Measurements from ENCODE around the gene F7.

DNA sequence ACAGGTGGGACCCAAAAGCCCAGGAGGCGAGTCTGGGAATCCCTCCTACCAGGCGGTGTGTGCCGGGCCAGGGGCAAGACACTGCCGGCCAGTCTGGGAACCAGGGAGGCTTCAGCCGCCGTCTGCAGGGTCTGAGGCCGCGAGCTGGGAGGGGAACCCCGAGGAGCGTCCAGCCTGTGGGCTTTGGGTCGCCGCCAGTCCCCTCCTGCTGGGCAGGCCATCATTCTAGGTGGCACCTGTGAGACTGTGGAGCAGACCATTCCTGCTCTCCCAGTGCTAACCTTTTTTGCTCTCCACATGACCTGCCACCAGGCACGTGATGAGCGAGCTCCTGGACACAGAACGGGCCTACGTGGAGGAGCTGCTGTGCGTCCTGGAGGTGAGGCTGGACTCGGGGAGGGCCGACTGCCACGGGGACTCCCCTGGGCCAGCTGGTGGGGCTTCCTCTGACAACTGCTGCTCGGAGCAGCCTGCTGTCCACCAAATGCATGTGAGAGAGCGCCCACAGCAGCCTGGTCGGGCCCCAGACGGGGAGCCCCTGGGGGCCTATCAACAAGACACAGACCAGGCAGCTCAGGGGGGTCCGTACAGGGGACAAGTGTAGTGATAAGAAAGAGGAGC lies 24.6 kb upstream of the F7 start:
- TF ChIP-seq, protein P1, sequence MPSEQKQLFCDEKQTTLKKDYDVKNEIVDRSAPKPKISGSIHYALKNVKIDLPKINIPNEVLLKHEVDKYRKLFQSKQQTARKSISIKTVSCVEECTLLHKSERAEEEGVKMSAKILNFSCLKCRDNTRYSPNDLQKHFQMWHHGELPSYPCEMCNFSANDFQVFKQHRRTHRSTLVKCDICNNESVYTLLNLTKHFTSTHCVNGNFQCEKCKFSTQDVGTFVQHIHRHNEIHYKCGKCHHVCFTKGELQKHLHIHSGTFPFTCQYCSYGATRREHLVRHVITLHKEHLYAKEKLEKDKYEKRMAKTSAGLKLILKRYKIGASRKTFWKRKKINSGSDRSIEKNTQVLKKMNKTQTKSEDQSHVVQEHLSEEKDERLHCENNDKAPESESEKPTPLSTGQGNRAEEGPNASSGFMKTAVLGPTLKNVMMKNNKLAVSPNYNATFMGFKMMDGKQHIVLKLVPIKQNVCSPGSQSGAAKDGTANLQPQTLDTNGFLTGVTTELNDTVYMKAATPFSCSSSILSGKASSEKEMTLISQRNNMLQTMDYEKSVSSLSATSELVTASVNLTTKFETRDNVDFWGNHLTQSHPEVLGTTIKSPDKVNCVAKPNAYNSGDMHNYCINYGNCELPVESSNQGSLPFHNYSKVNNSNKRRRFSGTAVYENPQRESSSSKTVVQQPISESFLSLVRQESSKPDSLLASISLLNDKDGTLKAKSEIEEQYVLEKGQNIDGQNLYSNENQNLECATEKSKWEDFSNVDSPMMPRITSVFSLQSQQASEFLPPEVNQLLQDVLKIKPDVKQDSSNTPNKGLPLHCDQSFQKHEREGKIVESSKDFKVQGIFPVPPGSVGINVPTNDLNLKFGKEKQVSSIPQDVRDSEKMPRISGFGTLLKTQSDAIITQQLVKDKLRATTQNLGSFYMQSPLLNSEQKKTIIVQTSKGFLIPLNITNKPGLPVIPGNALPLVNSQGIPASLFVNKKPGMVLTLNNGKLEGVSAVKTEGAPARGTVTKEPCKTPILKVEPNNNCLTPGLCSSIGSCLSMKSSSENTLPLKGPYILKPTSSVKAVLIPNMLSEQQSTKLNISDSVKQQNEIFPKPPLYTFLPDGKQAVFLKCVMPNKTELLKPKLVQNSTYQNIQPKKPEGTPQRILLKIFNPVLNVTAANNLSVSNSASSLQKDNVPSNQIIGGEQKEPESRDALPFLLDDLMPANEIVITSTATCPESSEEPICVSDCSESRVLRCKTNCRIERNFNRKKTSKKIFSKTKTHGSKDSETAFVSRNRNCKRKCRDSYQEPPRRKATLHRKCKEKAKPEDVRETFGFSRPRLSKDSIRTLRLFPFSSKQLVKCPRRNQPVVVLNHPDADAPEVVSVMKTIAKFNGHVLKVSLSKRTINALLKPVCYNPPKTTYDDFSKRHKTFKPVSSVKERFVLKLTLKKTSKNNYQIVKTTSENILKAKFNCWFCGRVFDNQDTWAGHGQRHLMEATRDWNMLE (tag by site-specific recombination; conservative IDR thresholded peaks at IDR 0.05; ENCODE audit: low read depth) = no peak
- TF ChIP-seq ZNF501 (tag by site-specific recombination; IDR thresholded peaks at IDR 0.05) (no peak), HOXD13 (CRISPR knock-in tag; IDR thresholded peaks at IDR 0.05; ENCODE audit: borderline replicate concordance) (no peak), ZBTB17 (tag by site-specific recombination; IDR thresholded peaks at IDR 0.05) (no peak), ZNF792 (tag by site-specific recombination; IDR thresholded peaks at IDR 0.05) (no peak), ZNF121 (tag by site-specific recombination; IDR thresholded peaks at IDR 0.05) (no peak), ZFHX2 (tag by site-specific recombination; conservative IDR thresholded peaks at IDR 0.05) (no peak), ZNF132 (tag by site-specific recombination; IDR thresholded peaks at IDR 0.05; ENCODE audit: borderline replicate concordance) (no peak), ZNF155 (tag by site-specific recombination; IDR thresholded peaks at IDR 0.05) (no peak)
- TF ChIP-seq, protein P2, sequence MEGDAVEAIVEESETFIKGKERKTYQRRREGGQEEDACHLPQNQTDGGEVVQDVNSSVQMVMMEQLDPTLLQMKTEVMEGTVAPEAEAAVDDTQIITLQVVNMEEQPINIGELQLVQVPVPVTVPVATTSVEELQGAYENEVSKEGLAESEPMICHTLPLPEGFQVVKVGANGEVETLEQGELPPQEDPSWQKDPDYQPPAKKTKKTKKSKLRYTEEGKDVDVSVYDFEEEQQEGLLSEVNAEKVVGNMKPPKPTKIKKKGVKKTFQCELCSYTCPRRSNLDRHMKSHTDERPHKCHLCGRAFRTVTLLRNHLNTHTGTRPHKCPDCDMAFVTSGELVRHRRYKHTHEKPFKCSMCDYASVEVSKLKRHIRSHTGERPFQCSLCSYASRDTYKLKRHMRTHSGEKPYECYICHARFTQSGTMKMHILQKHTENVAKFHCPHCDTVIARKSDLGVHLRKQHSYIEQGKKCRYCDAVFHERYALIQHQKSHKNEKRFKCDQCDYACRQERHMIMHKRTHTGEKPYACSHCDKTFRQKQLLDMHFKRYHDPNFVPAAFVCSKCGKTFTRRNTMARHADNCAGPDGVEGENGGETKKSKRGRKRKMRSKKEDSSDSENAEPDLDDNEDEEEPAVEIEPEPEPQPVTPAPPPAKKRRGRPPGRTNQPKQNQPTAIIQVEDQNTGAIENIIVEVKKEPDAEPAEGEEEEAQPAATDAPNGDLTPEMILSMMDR (tag by site-specific recombination; IDR thresholded peaks at IDR 0.05) = no peak
- TF ChIP-seq, protein P3, sequence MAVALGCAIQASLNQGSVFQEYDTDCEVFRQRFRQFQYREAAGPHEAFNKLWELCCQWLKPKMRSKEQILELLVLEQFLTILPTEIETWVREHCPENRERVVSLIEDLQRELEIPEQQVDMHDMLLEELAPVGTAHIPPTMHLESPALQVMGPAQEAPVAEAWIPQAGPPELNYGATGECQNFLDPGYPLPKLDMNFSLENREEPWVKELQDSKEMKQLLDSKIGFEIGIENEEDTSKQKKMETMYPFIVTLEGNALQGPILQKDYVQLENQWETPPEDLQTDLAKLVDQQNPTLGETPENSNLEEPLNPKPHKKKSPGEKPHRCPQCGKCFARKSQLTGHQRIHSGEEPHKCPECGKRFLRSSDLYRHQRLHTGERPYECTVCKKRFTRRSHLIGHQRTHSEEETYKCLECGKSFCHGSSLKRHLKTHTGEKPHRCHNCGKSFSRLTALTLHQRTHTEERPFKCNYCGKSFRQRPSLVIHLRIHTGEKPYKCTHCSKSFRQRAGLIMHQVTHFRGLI (tag by site-specific recombination; IDR thresholded peaks at IDR 0.05) = no peak
- TF ChIP-seq, protein P4, sequence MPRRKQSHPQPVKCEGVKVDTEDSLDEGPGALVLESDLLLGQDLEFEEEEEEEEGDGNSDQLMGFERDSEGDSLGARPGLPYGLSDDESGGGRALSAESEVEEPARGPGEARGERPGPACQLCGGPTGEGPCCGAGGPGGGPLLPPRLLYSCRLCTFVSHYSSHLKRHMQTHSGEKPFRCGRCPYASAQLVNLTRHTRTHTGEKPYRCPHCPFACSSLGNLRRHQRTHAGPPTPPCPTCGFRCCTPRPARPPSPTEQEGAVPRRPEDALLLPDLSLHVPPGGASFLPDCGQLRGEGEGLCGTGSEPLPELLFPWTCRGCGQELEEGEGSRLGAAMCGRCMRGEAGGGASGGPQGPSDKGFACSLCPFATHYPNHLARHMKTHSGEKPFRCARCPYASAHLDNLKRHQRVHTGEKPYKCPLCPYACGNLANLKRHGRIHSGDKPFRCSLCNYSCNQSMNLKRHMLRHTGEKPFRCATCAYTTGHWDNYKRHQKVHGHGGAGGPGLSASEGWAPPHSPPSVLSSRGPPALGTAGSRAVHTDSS (tag by site-specific recombination; IDR thresholded peaks at IDR 0.05) = no peak
- TF ChIP-seq, protein P5, sequence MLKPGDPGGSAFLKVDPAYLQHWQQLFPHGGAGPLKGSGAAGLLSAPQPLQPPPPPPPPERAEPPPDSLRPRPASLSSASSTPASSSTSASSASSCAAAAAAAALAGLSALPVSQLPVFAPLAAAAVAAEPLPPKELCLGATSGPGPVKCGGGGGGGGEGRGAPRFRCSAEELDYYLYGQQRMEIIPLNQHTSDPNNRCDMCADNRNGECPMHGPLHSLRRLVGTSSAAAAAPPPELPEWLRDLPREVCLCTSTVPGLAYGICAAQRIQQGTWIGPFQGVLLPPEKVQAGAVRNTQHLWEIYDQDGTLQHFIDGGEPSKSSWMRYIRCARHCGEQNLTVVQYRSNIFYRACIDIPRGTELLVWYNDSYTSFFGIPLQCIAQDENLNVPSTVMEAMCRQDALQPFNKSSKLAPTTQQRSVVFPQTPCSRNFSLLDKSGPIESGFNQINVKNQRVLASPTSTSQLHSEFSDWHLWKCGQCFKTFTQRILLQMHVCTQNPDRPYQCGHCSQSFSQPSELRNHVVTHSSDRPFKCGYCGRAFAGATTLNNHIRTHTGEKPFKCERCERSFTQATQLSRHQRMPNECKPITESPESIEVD (tag by site-specific recombination; IDR thresholded peaks at IDR 0.05) = no peak

Data from HEK293 (cell line).